HG02610 (cell line): Measurements from ENCODE around the gene CFAP300.

Experiments used
- ATAC-seq: cut with Tn5 transposase; IDR thresholded peaks from one replicate; pipeline ENCODE4 v1.9.1; 2021; ENCODE audit warnings: mild to moderate bottlenecking, moderate library complexity; ENCODE audit not compliant: unreplicated experiment

CFAP300 gene

GRCh38 chr11:102119997-102120396 is 72.8 kb downstream of the CFAP300 start:
- ATAC-seq: no peak

GRCh38 chr11:102120437-102120973 is 73.3 kb downstream of the CFAP300 start:
- ATAC-seq: no peak

GRCh38 chr11:102121329-102121728 is 74.1 kb downstream of the CFAP300 start:
- ATAC-seq: no peak
